SH-SY5Y (cell line): ENCODE measurements around the gene OLFM2.

Experiments
- GATA2 ChIP-seq: IDR thresholded peaks from 2 replicates; pipeline ENCODE4 v1.6.1; 2011; ENCODE audit warnings: mild to moderate bottlenecking, low read depth, low read length
- GATA3 ChIP-seq: IDR thresholded peaks from 2 replicates; pipeline ENCODE4 v1.6.1; 2011; ENCODE audit warnings: low read depth, mild to moderate bottlenecking, low read length, moderate library complexity

Gene OLFM2

DNA sequence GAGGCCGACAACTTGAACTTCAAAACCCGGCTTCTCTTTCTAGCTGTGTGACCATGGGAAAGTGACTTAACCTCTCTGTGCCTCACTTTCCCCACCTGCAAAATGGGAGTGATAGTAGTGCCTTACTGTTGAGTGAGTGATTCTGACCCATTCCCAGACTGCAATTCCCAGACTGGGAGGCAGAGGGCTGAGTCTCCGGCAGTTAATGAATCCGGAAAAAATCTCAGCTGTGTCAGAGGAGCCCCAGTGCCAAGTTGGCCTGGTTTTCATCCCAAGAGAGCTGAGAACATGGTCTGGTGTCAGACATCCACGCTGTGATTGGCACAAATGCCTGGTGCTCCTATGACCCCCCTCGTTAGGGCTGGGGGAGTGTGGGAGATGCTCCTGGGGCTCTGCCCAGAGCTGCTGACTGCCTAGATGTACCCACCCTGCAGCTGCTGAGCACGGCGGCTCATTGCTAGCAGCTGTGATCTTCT, 51.2 kb downstream of the OLFM2 start:
- no peak for TF ChIP-seq GATA3

DNA sequence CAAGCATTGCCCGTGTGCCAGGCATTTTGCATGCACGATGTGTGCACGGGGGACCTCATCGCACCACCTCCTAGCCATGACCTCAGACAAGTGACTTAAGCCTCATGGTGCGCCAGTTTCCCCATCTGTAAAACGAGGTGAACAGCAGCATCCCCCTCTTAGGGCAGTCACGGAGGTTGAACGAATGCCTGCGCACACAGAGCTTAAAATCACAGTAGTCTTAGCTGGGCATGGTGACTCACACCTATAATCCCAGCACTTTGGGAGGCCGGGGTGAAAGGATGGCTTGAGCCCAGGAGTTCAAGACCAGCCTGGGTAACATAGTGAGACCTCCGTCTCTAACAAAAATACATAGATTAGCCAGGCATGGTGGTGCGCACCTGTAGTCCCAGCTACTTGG, 52.6 kb downstream of the OLFM2 start:
- TF ChIP-seq GATA2 (no peak), GATA3 (no peak)

DNA sequence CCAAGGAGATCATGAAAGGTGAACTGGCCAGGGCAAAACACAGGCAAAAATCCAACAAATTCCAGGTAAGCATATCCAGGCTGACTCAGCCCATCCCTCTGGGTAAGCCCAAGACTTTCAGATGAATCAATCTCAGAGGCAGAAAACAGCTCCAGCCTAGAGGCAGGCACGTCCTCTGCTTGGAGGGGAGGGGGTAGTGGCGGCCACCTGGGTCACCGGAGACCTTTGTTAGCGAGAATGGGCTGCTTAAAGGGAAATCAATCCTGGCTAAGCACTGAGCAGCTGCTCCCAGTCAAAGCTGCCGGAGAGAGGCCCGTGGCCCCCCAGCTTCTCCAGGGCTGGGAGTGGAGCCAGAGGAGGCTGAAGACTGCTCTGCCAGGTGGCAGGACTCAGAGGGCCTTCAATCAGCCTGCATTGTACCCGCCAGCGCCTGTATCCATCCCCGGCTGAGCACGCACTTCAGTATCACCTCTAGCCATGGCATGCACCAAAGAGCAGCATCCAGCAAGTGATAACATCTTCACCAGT, 53.0 kb downstream of the OLFM2 start:
- TF ChIP-seq GATA3, result no peak
- TF ChIP-seq GATA2, result 0 out of 2 replicates have a peak, but pooled peaks have one; percentile 24

DNA sequence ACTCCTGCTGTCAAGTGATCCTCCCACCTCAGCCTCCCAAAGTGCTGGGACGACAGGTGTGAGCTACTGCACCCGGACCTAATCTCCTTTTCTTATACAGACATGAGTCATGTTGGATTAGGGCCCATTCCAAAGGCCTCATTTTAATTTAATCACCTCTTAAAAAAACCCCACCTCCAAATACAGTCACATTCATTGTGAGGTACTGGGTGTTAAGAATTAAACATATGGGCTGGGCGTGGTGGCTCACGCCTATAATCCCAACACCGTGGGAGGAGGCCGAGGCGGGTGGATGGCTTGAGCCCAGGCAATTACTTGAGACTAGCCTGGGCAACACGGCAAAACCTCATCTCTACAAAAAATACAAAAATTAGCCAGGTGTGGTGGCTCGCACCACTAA, 54.6 kb downstream of the OLFM2 start:
- TF ChIP-seq GATA3 (no peak), GATA2 (no peak)

DNA sequence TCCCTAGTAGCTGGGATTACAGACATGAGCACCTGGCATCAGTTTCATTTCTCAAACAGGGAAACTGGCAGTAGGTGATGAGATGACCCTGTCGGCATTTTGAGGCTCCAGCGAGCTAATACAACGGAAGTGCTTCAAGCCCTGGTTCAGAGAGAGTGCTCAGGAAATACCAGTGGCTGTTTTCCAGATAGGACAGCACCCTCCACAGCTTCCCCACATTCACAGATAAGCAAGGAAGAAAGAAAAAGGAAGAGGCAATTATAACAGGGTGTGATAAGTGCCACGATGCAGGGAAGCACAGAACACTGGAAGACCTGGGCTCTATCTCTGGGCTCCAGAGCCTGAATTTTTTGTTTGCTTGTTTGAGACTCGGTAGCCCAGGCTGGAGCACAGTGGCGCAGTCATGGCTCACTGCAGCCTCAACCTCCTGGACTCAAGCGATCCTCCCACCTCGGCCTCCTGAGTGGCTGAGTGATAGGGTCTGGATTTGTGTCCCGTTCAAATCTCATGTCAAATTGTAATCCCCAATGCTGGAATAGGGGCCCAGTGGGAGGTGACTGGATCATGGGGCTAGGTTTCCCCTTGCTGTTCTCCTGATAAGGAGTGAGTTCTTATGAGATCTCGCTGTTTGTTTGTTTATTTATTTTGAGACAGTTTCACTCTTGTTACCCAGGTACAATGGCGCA, 57.7 kb downstream of the OLFM2 start:
- TF ChIP-seq GATA2 (no peak), GATA3 (no peak)

DNA sequence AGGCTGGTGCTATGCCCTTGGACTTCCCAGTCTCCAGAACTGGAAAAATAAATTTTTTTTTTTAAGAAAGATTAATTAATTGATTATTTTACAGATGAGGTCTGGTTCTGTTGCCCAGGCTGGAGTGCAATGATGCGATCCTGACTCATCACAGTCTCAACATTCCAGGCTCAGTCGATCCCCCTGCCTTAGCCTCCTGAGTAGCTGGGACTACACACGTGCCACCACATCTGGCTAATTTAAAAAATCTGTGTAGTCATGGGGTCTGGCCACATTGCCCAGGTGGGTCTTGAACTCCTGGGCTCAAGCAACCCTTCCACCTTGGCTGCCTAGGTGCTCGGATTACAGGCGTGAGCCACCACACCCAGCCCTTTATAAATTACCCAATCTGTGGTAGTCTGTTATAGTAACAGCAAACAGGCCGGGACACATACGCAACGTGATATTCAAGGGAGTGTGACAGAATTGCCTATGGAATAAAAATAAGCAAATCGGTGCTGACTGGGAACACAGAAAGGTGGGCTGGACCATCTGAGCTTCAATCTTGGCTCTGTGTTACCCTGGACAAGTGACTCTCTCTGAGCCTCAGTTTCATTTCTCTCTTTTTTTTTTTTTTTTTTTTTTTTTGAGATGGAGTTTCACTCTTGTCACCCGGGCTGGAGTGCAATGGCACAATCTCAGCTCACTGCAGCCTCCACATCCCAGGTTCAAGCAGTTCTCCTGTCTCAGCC, 58.4 kb downstream of the OLFM2 start:
- no peak for TF ChIP-seq GATA2
- no peak for TF ChIP-seq GATA3

DNA sequence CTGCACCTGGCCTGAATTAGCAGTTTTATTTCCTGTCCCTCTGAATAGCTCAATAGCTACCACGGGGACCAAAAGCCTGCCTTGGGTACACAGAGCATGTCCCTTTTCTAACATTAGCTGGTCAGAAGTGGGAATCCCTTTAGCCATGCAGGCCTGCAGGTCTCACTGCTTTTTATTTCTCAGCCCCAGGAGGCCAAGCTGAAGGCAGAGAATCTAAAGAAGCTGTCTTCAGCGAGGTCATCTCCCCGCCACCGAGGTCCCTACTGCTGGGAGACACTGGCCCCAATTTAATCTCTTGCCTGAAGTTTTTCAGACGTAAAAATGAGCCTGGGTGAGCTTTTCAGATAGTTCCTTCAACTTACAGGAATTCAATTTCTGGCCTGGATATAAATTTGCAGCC, 60.5 kb downstream of the OLFM2 start:
- TF ChIP-seq GATA2 (no peak), GATA3 (no peak)

DNA sequence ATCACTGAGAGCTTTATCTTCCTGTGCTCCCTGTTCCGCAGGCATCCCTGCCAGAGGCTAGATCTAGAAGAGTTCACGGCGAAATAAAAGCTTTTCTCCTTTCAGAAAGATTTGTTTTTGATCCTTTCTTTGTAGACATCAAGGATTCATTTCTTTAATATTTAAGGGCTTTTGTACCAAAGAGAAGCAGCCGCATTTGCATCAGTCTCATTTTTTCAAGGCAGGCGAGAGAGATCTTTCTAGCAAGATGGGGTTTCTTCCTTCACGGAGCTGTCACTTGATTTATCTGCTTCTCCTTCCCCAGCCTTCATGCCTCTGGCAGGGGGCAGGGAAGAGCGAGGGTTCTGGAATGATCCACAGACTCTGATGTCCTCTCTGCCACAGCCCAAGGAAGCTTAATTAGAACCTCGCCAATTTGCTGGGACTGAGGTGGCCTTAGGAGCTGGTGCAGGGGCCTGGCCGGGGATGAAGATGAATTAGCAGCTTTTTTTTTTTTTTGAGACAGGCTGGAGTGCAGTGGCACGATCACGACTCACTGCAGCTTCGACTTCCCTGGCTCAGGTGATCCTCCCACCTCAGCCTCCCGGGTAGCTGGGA, 61.2 kb downstream of the OLFM2 start:
- TF ChIP-seq GATA3 (no peak), GATA2 (no peak)

DNA sequence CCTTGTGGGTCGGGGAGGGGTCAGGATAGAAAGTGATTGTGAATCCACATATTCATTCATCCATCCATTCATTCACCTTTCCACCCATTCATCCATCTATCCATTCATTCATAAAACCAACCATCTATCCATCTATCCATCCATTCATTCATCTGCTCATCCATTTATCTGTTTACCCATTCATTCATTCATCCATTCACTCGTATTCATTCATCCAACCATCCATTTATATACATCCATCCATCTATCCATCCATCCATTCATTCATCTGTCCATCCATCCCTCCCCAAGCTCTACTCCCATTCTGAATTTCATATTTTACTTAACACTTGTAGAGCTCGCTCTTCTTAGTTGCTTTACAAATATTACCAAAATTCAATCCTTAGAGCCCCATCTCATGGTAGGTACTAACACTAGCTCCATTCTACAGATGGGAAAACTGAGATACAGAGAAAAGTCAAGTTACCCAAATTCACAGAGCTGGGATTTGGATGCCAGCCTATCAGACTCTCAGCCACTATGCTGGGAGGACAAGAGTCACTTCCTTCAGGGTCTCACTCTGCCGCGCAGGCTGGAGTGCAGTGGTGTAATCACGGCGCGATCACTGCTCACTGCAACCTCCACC, 63.6 kb downstream of the OLFM2 start:
- TF ChIP-seq GATA3, result no peak
- no peak for TF ChIP-seq GATA2

DNA sequence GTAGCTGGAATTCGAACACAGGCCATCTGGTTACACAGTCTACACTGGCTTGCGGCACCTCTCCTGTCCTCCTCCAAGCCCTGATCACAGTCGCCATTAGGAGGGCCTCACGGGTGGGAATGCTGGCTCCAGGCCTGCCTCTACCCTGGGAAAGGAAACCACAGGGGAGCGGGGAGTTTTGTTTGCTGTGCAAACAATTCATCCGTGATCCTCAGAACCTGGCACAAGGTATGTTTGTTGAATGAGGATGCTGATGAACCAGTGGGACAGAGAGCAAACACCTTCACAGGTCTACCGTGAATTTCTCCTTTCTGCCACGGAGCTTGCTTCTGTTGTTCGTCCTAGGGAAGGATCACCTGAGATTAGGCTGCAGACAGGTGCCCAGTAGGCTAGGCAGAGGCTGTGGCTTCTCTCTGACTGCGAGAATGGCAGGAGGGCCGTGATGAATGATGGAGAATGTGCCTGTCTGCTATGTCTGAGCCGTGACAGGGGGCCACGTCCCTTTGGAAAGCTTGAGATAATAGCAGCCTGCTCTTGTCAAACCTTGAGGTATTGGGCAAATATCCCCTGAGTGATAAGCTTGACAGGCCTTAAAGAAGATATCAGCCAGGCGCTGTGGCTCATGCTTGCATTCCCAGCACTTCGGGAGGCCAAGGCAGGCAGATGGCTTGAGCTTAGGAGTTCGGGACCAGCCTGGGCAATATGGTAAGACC, 64.5 kb downstream of the OLFM2 start:
- TF ChIP-seq GATA3 (no peak), GATA2 (no peak)

DNA sequence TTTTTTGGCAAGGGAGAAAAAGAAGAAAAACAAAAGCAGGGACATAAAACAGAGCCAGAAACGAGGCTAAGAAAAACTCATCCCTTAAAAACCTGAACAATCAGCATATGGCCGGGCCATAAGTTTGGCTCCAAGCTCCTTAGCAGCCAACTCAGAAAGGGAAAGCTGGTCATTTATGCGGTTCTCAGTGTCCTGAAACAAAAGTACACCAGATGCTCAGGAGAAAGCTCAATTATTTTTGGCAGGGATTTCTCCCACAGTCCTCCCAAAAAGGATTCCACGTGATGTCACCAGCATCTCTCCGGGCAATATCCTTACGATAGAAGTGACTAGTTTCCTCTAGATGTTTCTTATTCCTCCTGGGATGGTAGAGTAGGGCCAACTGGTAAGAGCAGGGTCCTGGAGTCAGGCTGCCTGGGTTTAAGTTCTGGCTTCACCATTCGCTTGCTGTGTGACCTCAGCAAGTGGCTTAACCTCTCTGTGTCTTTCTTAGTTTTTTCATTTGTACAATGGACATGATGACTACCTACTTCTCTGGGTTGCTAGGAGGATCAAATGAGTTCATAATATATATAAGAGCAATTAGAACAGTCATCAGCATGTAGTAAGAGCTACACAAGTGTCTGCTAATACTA, 67.2 kb downstream of the OLFM2 start:
- TF ChIP-seq GATA3 (no peak), GATA2 (no peak)

DNA sequence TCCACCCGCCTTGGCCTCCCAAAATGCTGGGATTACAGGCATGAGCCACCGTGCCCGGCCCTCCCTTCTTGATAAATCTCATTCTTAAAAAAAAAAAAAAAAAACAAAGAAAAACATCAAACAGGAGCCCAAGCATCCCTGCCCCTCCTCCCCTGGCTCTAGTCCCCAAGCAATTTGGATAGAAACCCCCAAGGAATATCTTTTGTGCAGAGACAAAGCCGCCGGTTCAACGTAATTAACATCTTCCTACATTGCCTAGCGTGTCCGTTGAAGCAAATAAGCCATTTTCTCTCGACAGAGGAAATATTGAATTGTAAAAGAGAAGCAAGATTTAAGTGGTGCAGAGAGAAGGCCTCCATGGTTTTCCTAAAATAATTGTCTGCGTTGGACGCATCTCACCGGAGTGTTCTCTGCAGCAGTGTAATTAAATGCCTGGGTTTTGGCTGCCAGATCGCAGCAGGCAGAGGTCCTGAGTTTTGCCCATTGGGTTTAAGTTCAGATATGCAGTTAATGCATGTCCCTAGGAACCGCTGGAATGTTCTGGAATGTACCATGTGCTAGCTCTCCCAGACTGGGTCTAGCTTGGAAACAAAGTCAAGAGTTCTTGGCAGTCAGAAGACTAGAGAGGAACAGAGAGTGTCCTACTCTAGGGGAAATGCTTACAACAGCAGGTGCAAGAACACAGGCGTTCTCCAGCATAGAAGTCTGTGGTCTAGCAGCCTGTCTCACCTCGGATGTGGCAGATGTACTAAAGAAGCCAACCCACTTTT, 70.4 kb downstream of the OLFM2 start:
- TF ChIP-seq GATA3 (no peak), GATA2 (no peak)
